OCI-M2 (cell line): Measurements from ENCODE around the gene SRM.
"Not testable (repeated sequence)": the region's sequence is repeated elsewhere in the genome, so short reads cannot be mapped to it uniquely, and the experiment has no call there.

Experiments used
- DNase-seq: peaks from one replicate; lab custom pipeline; 2025; ENCODE audit not compliant: unreplicated experiment; lab: John Stamatoyannopoulos, UW

The SRM gene

DNA sequence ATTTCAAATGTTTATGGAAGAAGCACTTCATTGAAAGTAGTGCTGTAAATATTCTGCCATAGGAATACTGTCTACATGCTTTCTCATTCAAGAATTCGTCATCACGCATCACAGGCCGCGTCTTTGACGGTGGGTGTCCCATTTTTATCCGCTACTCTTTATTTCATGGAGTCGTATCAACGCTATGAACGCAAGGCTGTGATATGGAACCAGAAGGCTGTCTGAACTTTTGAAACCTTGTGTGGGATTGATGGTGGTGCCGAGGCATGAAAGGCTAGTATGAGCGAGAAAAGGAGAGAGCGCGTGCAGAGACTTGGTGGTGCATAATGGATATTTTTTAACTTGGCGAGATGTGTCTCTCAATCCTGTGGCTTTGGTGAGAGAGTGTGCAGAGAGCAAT, 36.6 kb downstream of the SRM start:
- DNase-seq, result no peak

DNA sequence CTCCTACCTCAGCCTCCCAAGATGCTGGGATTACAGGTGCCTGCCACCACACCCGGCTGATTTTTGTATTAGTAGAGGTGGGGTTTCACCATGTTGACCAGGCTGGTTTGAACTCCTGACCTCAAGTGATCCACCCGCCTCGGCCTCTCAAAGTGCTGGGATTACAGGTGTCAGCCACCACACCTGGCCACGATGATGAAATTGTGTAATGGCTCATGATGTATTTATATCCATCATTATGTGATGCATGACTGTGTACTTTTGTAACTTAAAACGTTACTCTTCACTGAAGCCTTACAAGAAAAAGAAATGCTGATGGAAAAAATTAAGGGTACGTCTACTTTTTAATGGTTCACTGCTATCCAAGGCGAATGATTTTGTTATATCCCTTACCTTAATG, 39.8 kb downstream of the SRM start:
- no peak for DNase-seq

DNA sequence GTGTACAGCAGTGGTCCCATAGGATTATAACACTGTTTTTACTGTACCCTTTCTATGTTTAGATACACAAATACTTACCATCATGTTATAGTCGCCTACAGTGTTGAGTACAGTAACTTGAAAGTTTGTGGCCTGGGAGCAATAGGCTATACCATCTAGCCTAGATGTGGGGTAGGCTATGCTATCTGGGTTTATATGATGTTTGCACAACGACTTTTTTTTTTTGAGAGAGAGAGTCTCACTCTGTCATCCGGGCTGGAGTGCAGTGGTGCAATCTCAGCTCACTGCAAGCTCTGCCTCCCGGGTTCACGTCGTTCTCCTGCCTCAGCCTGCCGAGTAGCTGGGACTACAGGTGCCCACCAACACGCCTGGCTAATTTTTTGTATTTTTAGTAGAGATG, 40.5 kb downstream of the SRM start:
- not testable (repeated sequence) for DNase-seq

DNA sequence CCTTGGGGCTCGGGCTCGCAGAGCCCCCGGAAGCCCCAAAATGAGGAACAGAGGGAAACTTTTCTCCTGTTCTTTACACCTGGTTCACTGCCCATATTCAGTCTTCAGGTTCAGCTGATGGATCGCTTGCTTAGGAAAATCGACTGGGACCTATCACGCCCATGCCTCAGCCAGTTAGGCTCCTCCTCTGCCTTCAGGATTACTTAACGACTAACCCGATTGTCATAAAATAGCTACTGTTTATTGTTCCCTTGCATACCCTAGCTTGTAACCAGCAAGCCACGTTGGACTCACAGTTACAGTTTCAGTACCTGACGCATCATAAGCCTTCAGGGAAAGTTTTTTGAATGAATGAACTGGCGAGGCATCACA, 46.7 kb downstream of the SRM start:
- no peak for DNase-seq

DNA sequence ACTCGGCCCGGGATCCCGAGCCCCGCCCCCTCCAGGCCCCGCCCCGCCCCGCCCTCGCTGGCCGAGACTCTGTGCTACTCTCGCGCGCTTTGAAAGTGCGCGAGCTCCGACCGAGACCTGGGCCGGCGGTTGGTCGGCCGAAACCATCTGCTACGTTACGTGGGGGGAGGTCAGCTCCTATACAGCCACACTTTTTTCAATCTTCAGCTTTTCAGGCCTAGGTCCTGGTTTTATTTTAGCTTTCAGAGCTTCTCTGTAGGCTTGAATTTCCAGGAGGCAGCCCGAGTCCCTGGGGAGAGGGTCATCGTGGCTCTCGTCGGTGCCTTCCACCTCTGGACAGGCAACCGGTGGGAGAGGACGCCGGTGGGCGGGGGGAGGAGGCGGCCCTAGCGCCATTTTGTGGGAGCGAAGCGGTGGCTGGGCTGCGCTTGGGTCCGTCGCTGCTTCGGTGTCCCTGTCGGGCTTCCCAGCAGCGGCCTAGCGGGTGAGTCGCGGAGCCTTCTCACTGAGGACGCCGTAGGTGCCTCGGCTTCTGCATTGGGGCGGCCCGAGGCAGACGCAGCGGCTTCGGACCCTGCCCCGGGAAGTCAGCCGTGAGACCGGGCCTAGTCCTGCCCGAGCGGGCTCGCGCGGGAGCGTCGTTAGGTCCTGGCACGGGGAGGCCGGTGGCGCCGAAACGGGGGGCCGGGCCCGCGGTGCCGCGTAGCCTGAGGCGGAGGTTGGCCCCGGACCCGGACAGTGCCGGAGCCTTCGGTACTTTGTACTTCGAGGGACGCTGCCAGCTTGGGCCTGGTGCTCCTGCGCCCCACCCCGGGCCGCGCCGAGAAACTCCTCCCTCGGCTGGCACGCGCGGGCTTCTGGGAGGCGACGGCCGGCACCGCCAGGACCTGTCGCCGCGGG, 47.3 kb downstream of the SRM start, which contains the start of gene TARDBP:
Gene TARDBP (plus strand): TSS at position 395 of the 900 bp plus-strand sequence. CDS start 1,074 bp downstream, outside the sequence.
- DNase-seq, result peak; percentile 85
